ENCODE data around the gene PHC2. TPM values are rescaled to one million over a fixed set of nuclear protein-coding genes. Genes with fewer than 3 reads are reported as not detected.
A peak's percentile ranks its signal among the peaks of the same experiment; 100 is the strongest.

Gene PHC2
- total RNA-seq, 2 experiments from 2014 or later = 34.0 to 35.0 TPM

DNA sequence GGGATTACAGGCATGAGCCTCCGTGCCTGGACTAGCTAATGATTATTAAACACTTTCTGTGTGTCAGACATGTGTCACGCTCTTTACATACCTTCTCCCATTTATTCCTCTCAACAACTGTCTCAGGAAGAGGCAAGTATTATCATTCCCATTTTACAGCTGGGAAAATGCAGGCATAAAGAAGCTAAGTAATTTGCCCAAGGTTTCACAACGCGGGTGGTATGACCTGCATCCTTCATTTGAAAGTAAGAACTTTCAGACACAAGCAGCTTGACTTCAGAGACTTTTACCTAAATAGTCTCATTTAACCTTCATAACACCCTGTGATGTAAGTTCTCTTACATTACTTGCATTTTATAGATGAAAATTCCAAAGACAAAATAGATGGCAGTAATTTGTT lies 40.5 kb upstream of the PHC2 start:
- H3K4me2 ChIP-seq (ENCODE audit: low read length) = peak overlapping the region; percentile 59
- H3K4me3 ChIP-seq (ENCODE audit: low read depth, low read length, poor library complexity, severe bottlenecking) = no peak overlapping the region
- no TSS peak for BruUV-seq (replicated peaks)
- POLR2A ChIA-PET = interaction anchor here (1.5 to 1.9 kb wide), 4 partner anchors 9 to 344 kb away, joined by 4 to 9 read pairs (median 6); no protein-coding TSS in a partner anchor
- H4K20me1 ChIP-seq (ENCODE audit: insufficient read depth, low read length) = no peaks in the 10 kb centered on the region
- peaks cover 18% of the 10 kb centered on the region for H3K4me1 ChIP-seq (ENCODE audit: insufficient read depth, low read length, poor library complexity, severe bottlenecking)
- 0 out of 2 replicates have a peak, but pooled peaks cover 6% of the 10 kb centered on the region for H3K79me2 ChIP-seq (ENCODE audit: insufficient read depth, low read depth, low read length)
- no peaks in the 10 kb centered on the region for H3K9me2 ChIP-seq (ENCODE audit: insufficient read depth, low read length)
- peak overlapping the region; percentile 71; the same call in 1 of the 2 replicates for H2AFZ ChIP-seq (ENCODE audit: low read length)
- DNase-seq (ENCODE audit: low spot score) = no peak
- H3K36me3 ChIP-seq (ENCODE audit: insufficient read depth, low read length) = no peaks in the 10 kb centered on the region
- no peak overlapping the region for H3K27ac ChIP-seq (ENCODE audit: low read depth, low read length, poor library complexity, severe bottlenecking)
- H3K9me3 ChIP-seq (ENCODE audit: low read length) = no peaks in the 10 kb centered on the region
- TF ChIP-seq, protein P1, sequence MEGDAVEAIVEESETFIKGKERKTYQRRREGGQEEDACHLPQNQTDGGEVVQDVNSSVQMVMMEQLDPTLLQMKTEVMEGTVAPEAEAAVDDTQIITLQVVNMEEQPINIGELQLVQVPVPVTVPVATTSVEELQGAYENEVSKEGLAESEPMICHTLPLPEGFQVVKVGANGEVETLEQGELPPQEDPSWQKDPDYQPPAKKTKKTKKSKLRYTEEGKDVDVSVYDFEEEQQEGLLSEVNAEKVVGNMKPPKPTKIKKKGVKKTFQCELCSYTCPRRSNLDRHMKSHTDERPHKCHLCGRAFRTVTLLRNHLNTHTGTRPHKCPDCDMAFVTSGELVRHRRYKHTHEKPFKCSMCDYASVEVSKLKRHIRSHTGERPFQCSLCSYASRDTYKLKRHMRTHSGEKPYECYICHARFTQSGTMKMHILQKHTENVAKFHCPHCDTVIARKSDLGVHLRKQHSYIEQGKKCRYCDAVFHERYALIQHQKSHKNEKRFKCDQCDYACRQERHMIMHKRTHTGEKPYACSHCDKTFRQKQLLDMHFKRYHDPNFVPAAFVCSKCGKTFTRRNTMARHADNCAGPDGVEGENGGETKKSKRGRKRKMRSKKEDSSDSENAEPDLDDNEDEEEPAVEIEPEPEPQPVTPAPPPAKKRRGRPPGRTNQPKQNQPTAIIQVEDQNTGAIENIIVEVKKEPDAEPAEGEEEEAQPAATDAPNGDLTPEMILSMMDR (conservative IDR thresholded peaks at IDR 0.05; ENCODE audit: low read length) = no peak
- no peak for TF ChIP-seq EZH2phosphoT487 (IDR thresholded peaks at IDR 0.05; ENCODE audit: borderline replicate concordance, low read depth, low read length)
- intact Hi-C loops (cut with micrococcal nuclease; ENCODE audit: unreplicated experiment) = loop anchor here (5.0 kb wide), 1 partner anchor 344 kb away; no protein-coding TSS in a partner anchor
- CTCF ChIA-PET (ENCODE audit: unreplicated experiment) = interaction anchor here (0.8 to 1.3 kb wide), 4 partner anchors 11 to 177 kb away, joined by 3 to 5 read pairs (median 4); no protein-coding TSS in a partner anchor

DNA sequence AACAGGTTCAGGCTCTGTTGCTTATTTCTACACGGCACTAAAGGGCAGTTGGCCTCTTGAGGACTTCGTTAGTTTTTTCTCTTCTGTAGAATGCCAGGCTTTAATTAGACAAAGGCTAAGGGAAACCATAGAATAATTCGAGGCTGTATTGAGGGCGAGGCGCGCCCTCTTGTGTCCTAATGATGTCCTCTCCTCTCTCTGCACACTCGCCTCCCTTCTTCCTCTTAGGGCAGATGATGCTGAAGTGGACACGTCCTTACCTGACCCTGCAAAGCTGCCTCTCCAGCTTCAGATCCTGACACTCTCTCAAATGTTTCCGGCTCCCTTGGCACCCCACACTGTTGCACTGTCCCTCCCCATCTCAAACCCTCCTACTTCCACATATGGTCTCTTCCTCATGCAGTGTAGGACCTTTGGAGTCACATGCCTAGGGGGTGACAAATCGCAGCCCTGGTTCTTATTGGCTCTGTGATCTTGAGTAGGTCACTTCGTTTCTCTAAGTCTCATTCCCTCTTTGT lies 39.7 kb upstream of the PHC2 start:
- Histone ChIP-seq H3K9me2 (ENCODE audit: insufficient read depth, low read length) (no peaks in the 10 kb centered on the region), H4K20me1 (ENCODE audit: insufficient read depth, low read length) (no peaks in the 10 kb centered on the region), H3K9me3 (ENCODE audit: low read length) (no peaks in the 10 kb centered on the region), H3K4me1 (ENCODE audit: insufficient read depth, low read length, poor library complexity, severe bottlenecking) (peaks cover 18% of the 10 kb centered on the region), H3K79me2 (ENCODE audit: insufficient read depth, low read depth, low read length) (0 out of 2 replicates have a peak, but pooled peaks cover 6% of the 10 kb centered on the region), H3K4me2 (ENCODE audit: low read length) (peak overlapping the region; percentile 10; the same call in 1 of the 2 replicates), H3K36me3 (ENCODE audit: insufficient read depth, low read length) (no peaks in the 10 kb centered on the region), H2AFZ (ENCODE audit: low read length) (peak overlapping the region; percentile 63; the same call in 1 of the 2 replicates), H3K27ac (ENCODE audit: low read depth, low read length, poor library complexity, severe bottlenecking) (no peak overlapping the region), H3K4me3 (ENCODE audit: low read depth, low read length, poor library complexity, severe bottlenecking) (no peak overlapping the region)
- peak; percentile 80 for DNase-seq (ENCODE audit: low spot score)
- ChIA-PET POLR2A (interaction anchor here (1.6 to 1.9 kb wide), 3 partner anchors 8 to 343 kb away, joined by 4 to 9 read pairs (median 7); no protein-coding TSS in a partner anchor), CTCF (ENCODE audit: unreplicated experiment) (interaction anchor here (0.6 to 1.3 kb wide), 4 partner anchors 39 to 1058 kb away, joined by 3 to 4 read pairs (median 3); no protein-coding TSS in a partner anchor)
- no peak for TF ChIP-seq EZH2phosphoT487 (IDR thresholded peaks at IDR 0.05; ENCODE audit: borderline replicate concordance, low read depth, low read length)
- TF ChIP-seq, protein P1 (conservative IDR thresholded peaks at IDR 0.05; ENCODE audit: low read length) = peak; percentile 92
- no TSS peak for BruUV-seq (replicated peaks)
- intact Hi-C loops (cut with micrococcal nuclease; ENCODE audit: unreplicated experiment) = loop anchor here (1.0 to 5.0 kb wide), 3 partner anchors 103 to 343 kb away; no protein-coding TSS in a partner anchor

- TF ChIP-seq EZH2phosphoT487 (IDR thresholded peaks at IDR 0.05; ENCODE audit: borderline replicate concordance, low read depth, low read length) = no peak
- TF ChIP-seq, protein P1 (conservative IDR thresholded peaks at IDR 0.05; ENCODE audit: low read length) = no peak
- Histone ChIP-seq H2AFZ (ENCODE audit: low read length) (no peak overlapping the region), H3K9me3 (ENCODE audit: low read length) (no peaks in the 10 kb centered on the region), H3K4me1 (ENCODE audit: insufficient read depth, low read length, poor library complexity, severe bottlenecking) (peaks cover 18% of the 10 kb centered on the region), H3K27ac (ENCODE audit: low read depth, low read length, poor library complexity, severe bottlenecking) (no peak overlapping the region), H3K4me2 (ENCODE audit: low read length) (no peak overlapping the region), H3K79me2 (ENCODE audit: insufficient read depth, low read depth, low read length) (0 out of 2 replicates have a peak, but pooled peaks cover 6% of the 10 kb centered on the region), H4K20me1 (ENCODE audit: insufficient read depth, low read length) (no peaks in the 10 kb centered on the region), H3K9me2 (ENCODE audit: insufficient read depth, low read length) (no peaks in the 10 kb centered on the region), H3K4me3 (ENCODE audit: low read depth, low read length, poor library complexity, severe bottlenecking) (no peak overlapping the region), H3K36me3 (ENCODE audit: insufficient read depth, low read length) (no peaks in the 10 kb centered on the region)
- ChIA-PET POLR2A (interaction anchor here (0.7 kb wide), 1 partner anchor 540 kb away, joined by 3 read pairs; no protein-coding TSS in a partner anchor), CTCF (ENCODE audit: unreplicated experiment) (no interaction called here)
- intact Hi-C loops (cut with micrococcal nuclease; ENCODE audit: unreplicated experiment) = loop anchor here (1.0 to 5.0 kb wide), 3 partner anchors 102 to 342 kb away; no protein-coding TSS in a partner anchor
- no TSS peak for BruUV-seq (replicated peaks)
- no peak for DNase-seq (ENCODE audit: low spot score)
Observed at GRCh38 chr1:33469691-33470090, 38.8 kb upstream of the PHC2 start.

Data from OCI-LY7 (cell line).